NCI-H187 (cell line): ENCODE results near the gene ZNF280B.
"Not testable (repeated sequence)": the region's sequence is repeated elsewhere in the genome, so short reads cannot be mapped to it uniquely, and the experiment has no call there.

Experiments
- DNase-seq, 2 experiments: peaks; one replicate each; lab custom pipeline; 2025; lab: John Stamatoyannopoulos, UW

ZNF280B gene

GRCh38 chr22:22463855-22464540 lies 44.5 kb downstream of the ZNF280B start:
- DNase-seq, result peak; percentile 11 to 49

- no peak for DNase-seq
Observed at GRCh38 chr22:22462813-22463567, 45.6 kb downstream of the ZNF280B start.

DNA sequence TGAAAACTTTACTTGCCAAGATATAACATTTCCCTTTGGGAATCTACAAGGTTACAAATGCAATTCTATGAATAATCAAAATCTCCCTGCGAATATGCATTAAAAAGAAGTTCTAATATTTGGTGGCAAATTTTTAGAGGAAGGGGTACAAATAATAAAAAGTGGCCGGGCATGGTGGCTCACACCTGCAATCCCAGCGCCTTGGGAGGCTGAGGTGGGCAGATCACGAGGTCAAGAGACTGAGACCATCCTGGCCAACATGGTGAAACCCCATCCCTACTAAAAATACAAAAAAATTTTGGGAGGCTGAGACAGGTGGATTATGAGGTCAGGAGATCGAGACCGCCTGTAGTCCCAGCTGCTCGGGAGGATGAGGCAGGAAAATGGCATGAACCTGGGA lies 47.0 kb downstream of the ZNF280B start:
- no peak for DNase-seq

GRCh38 chr22:22461111-22461510 lies 47.4 kb downstream of the ZNF280B start:
- DNase-seq, result no peak

- no peak for DNase-seq
Observed at GRCh38 chr22:22460635-22461034, 47.9 kb downstream of the ZNF280B start.

DNA sequence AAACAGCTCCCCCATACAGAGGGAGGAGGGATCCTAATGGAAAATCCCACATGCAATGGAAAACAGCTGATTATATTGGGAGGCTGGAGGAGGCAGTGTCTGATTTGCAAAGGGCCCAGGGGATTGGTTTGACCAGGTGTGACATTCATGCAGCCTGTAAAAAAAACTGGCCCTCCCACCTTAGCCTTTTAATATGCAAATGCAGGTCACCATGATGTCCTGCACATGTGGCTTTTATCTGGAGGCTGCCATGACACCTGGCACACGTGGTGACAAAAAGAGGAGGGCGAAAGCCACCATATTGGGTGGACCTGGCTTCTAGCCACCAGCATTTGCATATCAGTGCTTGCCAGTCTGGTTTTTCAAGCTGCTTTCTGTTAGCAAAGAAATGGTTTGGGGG lies 48.5 kb downstream of the ZNF280B start:
- no peak for DNase-seq

- DNase-seq, result no peak
Observed at GRCh38 chr22:22458896-22459588, 49.5 kb downstream of the ZNF280B start.

DNA sequence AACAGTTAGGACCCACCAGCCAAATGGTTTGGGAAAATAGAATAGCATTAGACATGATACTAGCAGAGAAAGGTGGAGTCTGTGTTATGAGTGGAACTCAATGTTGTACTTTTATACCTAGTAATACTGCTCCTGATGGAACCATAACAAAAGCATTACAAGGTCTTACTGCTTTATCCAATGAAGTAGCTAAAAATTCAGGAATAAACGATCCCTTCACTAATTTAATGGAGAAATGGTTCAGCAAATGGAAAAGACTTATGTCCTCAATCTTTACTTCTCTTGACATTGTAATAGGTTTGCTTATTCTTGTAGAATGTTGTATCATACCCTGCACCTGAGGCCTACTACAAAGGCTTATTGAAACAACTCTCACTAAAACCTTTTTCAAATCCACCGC lies 50.2 kb downstream of the ZNF280B start:
- no peak for DNase-seq

DNA sequence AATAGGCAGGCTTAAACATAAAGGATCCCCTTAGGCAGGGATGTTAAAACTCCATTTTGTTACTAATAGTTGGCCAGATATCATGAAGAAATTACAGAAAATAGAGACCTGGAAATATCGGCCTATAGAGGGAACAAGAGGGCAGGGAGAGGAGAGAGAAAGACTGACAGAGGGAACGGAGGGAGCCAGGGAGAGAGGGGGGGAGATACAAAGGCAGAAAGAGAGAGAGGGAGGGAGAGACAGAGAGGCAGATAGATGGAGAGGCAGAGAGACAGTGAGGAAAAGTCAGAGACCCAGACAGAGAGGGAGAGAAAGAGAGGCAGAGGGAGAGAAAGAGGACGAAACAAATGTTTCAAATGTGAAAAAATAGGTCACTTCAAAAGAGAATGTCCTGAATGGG lies 53.5 kb downstream of the ZNF280B start:
- no peak for DNase-seq

DNA sequence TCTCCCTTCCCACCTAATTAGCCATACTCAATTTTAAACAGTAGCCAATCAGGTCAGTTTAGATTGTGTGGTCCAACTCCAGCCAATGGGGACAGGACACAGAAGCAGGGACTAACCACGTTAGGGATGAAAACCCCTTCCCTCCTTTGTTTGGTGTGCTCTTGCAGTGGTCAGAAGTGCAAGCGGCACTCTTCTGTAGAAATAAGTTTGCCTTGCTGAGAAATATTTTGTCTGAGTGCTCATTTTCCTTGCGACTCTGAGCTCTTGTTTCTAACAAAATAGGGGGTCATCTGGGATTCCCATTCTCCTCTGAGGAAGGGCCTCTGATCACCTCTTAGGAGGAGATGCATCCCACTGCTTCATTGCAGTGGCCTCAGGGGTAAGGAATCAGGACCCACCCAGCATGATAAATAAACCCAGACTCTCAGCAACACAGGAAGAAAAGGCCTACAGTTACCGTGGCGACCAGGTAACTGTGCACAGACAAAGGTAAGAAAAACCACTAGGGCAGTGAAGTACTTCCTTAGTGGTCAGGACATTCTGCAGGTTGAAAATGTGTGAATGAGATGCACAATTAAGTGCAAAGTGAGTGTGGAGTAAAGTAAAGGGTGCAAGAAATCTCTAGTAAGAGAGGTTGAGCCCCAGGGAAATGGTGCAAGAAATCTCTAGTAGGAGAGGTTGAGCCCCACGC lies 55.4 kb downstream of the ZNF280B start:
- DNase-seq, result no peak

GRCh38 chr22:22452211-22452610 lies 56.3 kb downstream of the ZNF280B start:
- no peak for DNase-seq

- DNase-seq, result peak in 1 of 2 experiments; percentile 2
Observed at GRCh38 chr22:22450343-22450839, 58.2 kb downstream of the ZNF280B start.

GRCh38 chr22:22449819-22450218 lies 58.7 kb downstream of the ZNF280B start:
- no peak for DNase-seq

DNA sequence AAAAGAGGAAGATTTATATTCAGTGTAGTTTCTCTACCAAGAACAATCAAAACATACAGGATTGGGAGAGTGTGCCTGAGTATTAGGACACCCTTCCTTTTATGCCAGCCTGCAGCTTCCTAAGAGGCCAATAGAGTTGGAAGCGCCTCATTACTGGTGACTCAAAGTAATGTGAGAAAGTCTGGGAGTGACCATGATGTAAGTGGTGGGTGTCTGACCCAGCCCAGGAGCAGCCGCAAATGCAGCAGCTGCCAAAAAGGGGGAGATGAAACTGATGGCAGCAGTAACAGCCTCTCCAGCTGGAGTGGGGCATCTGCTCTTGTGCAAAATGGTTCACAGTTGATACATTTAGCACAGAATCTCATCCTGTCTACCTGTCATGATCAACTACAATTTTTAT lies 62.0 kb downstream of the ZNF280B start:
- DNase-seq, result no peak

- not testable (repeated sequence) for DNase-seq
Observed at GRCh38 chr22:22444007-22444589, 64.4 kb downstream of the ZNF280B start.

DNA sequence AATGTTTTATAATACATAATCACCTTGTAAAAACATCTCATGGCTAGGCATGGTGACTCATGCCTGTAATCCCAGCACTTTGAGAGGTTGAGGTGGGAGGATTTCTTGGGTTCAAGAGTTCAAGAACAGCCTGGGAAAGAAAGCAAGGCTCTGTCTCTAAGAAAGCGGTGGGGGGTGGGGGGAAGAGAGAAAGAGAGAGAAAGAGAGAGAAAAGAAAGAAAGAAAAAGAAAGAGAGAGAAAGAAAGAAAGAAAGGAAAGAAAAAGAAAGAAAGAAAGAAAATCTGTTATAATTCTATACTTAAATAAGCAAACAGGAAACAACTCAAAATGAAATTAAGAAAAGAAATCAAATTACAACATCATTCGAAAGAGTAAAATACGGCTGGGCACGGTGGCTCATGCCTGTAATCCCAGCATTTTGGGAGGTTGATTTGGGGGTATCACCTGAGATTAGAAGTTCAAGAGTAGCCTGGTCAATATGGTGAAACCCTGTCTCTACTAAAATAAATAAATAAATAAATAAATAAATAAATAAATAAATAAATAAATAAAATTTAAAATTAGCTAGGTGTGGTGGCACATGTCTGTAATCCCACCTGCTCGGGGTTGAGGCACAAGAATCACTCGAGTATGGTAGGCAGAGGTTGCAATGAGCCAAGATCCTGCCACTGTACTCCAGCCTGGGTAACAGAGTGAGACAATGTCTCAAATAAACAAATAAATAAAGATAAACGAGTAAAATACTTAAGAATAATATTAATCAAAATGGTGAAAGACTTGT lies 65.4 kb downstream of the ZNF280B start:
- no peak for DNase-seq

GRCh38 chr22:22441626-22442025 lies 66.9 kb downstream of the ZNF280B start:
- not testable (repeated sequence) for DNase-seq

DNA sequence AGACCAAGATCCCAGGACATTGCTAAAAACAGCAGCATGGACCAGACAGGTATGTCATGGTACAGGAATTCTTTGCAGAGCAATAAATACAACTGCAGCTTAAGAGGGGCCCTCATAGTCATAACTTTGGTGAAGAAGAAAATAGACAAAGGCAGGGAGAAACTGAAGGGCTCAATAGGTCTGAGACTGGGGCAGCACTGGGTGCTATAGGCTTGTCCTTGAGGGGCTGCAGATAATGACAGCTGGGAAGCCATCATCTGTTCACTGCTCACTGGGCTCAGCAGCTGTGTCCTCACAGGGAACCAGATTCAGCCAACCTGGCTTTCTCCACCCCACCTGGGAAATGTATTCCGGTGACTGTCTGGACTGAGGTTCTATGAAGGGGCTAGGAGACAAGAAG lies 68.4 kb downstream of the ZNF280B start:
- DNase-seq, result no peak
